Cerebellar cortex (tissue), 1 donor: ENCODE measurements around the gene NDC1.
"Not testable (repeated sequence)": the region's sequence is repeated elsewhere in the genome, so short reads cannot be mapped to it uniquely, and the experiment has no call there.

Experiments used
- DNase-seq: peaks from one replicate; pipeline ENCODE4 v3.0.0-alpha.2; 2015; ENCODE audit warnings: low spot score

NDC1 gene

DNA sequence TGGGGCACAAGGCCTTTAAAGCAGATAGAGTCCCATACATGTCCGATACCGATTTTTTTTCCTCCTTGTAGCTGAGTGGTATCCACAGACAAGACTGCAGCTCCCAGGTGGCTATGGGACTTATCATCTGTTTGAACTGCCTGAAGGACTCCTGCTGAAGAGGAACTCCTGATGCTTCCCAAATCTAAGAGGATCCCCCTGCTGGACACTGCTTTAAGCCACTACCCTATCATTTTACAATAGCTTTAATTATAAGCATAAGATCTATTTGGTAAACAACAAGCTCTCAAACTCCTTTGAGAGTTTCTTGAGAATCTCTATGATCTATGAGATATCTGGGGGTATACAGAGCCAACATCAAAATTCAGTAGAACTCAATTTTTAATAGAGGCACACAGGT is 11.7 kb downstream of the NDC1 start:
- no peak for DNase-seq

DNA sequence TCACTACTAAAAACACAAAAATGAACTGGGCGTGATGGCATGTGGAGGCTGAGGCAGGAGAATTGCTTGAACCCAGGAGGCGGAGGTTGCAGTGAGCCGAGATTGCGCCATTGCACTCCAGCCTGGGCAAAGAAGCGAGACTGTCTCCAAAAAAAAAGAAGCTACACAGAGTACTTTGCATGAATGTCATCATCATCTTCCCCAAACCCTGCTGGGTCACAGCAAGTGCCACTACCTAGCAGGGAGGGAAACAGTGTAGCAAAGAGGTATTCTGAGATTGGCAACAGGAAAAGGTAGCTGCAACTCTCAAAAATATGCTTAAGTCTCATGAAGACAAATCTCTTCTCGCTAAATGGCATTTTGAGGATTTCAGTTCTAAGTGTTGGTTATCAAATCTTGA is 12.8 kb downstream of the NDC1 start:
- no peak for DNase-seq

DNA sequence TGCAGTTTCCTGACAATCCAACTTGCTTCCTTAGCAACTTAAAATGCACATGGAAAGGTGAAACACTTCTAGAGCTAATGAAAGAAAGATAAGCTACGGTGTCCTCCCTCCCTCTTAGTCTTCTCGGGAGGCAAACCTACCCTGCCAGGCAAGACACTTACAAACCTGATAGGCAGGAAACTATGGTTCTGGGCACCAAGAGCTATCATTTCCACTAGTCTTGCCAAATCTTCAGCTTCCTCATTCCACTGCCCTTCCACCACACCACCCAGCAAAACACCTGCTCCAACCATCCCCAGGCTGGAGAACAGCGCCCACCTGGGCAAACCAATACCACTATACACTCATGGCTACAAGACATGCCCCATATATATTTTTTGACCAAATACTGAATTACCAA is 15.2 kb downstream of the NDC1 start:
- DNase-seq: no peak

DNA sequence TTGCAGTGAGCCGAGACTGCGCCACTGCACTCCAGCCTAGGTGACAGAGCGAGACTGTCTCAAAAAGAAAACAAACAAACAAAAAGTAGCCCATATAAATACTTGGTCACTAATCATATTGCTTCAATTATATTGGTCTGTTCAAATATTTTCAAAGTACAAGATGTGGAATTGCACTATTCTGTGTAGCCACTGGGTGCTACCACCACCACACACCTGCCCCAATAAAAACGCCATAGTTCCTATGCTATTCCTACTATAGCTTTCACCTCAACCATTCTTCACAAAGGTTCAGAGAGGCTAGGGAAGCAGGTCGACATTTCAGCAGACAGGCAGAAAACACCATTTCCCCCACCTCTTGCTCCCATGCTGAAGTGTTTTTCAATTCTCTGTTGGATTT is 16.7 kb downstream of the NDC1 start:
- no peak for DNase-seq

DNA sequence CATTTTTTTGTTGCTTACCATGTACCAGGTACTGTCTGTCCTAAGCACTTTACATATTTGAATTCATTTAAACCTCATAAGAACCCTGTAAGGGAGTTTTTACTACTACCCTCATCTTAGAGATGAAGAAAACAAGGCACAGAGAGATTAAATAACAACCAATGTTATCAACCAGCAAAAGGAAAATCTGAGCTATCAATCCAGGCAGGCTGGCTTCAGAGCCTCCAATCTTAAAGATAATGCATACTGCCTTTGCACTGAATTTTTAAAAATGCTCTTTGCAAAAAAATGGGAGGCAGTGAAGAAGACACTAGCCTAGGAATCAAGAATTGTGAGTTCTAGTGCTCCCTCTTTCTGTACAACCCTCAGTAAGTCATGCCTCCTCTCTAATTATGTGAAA is 18.7 kb downstream of the NDC1 start:
- DNase-seq: no peak

DNA sequence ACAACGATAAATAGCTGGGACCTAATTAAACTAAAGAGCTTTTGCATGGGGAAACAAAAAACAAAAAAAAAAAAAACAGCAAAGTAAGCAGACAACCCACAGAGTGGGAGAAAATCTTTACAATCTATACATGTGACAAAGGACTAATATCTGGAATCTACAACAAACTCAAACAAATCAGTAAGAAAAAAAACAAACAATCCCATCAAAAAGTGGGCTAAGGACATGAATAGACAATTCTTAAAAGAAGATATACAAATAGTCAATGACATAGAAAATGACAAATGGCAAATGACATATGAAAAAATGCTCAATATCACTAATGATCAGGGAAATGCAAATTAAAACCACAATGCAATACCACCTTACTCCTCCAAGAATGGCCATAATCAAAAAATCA is 21.5 kb downstream of the NDC1 start:
- not testable (repeated sequence) for DNase-seq

DNA sequence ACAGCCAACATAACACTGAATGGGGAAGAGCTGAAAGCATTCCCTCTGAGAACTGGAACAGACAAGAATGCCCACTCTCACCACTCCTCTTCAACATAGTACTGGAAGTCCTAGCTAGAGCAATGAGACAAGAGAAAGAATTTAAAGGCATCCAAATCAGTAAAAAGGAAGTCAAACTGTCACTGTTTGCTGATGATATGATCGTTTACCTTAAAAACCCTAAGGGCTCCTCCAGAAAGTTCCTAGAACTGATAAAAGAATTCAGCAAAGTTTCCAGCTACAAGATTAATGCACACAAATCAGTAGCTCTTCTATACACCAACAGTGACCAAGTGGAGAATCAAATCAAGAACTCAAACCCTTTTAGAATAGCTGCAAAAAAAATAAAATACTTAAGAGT is 22.6 kb downstream of the NDC1 start:
- not testable (repeated sequence) for DNase-seq

DNA sequence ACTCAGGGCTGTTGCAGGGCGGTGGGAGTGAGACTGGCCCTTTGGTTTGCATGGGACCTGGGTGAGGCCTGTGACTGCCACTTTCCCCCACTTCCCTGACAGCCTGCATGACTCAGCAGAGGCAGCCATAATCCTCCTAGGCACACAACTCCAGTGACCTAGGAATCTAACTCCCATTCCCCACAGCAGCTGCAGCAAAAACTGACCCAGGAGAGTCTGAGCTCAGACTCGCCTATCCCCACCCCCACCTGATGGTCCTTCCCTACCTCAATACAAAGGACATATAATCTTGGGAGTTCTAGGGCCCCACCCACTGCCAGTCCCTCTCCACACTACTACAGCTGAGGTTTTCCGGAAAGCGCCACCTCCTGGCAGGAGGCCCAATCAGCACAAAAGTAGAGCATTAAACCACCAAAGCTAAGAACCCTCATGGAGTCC is 26.7 kb downstream of the NDC1 start:
- DNase-seq: peak; percentile 4

DNA sequence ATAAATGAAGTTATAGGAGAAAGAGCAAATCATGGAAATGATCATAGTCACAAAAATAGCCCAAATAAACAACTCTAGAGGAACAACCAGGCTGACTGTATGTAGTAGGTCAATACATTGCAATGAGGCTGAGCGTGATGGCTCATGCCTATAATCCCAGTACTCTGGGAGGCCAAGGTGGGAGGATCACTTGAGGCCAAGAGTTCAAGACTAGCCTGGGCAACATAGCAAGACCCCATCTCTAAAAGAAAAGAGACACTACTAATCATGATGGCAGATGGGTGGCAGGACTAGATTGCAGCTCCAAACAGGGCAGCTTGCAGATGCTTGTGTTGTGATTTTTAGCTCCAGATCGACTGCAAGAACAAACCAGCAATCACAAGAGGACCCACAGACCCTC is 27.6 kb downstream of the NDC1 start:
- no peak for DNase-seq

DNA sequence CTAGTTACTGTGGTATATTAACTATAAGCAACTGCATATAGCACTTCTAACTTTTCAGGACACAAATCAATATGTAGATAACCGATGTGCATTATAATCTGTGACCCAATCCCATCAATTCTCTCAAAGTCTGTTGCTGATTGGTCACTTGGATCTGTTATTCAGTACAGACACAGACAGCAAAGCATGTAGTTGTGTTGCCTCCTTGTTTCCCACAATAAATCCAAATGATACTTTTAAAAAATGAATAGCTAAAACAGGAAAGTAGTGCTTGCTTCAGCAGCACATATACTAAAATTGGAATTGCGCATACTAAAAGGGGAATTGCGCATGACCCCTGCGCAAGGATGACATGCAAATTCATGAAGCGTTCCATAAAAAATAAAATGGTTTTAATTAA is 28.1 kb downstream of the NDC1 start:
- DNase-seq: no peak

DNA sequence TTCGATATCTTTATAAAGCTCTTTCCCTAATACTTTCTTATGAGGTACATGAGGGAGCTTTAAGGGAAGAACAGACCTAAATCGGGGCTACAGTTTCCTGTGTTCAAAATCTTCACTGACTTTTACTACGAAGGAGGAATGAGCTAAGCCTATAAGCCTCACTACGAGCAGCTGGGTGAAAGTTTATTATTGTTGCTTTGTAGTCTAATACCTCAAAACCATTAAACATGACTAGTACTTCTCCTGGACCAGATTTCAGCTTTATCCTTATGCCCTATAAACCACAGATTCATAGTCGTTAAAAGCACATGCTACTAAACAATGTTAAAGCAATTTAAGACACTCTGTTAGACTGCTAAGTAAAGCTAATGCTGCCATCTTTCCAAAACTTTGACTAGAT is 30.2 kb downstream of the NDC1 start:
- DNase-seq: no peak

DNA sequence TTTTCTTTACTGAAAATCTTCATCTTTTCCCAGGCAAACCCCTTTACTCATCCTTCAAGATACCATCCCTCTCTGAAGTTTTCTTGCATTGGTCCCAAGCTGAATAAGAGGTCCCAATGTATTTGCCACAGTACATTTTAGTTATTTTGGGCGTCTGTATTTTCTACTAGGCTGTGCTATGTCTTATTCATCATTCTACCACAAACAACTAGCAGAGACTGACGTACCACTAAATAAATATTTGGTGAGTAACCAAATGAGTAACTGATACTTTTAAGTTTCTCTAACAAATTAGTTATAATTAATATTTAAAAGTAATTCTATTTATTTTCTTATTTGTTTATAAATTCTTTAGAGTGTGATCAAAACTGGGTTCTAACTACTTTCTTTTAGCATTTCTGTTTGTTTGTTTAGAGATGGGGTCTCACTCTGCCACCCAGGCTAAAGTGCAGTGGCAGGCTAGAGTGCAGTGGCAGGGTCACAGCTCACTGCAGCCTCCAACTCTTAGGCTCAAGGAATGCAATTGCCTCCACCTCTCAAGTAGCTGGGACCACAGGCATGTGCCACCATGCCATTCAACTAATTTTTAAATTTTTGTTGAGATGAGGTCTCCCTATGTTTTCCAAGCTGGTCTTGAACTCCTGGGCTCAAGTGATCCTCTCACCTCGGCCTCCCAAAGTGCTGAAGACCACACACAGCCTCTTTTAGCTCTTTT is 33.1 kb downstream of the NDC1 start:
- no peak for DNase-seq

DNA sequence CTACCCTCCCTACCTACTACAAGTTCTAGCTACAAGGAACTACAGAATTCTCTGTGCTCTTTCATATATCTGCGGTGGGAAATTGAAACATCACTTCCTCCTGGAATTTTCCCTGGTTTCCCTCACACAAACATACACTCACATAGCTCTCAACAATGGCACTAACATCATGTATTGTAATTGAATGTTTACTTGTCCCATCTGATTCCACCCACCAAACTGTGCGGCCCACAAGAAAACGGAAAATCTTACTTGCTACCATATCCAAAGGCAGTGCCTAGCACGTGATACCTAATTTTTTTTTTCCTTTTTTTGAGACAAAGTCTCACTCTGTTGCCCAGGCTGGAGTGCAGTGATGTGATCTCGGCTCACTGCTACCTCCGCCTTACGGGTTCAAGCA is 33.9 kb downstream of the NDC1 start:
- no peak for DNase-seq

DNA sequence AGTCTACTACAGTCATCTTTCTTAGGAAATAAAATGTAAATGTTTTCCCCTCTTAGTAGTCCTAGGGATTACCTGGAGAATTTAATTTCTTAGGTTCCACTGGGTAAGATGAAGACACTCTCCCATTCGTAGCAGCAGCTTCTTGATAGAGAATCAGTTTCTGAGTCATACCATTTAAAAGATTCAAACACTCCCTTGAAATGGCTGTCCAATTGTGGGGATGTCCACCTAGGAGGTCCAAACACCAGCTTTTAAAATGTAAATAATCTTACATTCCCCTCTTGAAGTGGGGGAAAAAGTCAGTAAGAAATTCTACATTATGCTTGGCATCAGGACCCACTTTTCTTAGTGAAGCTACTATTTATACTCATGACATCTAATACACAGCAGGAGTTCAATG is 37.5 kb downstream of the NDC1 start:
- DNase-seq: no peak

DNA sequence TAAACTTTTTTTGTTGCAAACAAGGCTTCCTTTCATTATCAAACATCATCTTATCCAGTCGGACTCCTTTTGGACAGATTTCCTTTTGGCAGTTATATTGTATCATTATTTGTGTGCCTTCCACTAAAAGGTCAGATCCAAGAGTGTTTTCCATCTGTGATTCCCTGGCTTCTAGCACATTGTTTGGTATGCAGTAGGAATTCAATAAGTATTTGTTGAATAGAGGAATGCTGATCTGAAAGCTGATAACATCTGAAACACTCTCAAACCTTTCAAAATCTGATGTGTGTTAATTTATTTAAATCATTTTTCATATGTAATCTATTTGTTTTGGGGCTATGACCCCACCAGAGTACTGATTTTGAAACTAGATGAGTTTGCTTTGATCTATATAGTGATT is 39.0 kb downstream of the NDC1 start:
- no peak for DNase-seq

DNA sequence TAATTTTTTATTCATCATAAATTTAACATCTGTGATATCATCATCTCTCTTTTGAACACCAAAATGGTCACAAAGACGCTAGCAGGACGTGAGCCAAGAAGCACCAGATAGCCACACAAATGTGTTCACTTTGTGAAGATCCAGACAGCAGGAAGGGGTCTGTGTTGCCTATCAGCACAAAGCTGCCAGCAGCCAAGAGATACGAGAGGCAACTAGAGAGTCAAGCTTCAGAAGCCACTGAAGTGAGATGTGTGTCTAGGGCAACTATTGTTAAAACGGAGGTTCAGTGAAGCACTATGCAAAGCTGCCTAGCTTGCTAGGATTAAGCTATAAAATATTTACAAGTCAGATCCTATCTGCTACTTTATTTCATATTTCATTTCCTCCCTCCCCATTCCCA is 45.3 kb downstream of the NDC1 start:
- no peak for DNase-seq

DNA sequence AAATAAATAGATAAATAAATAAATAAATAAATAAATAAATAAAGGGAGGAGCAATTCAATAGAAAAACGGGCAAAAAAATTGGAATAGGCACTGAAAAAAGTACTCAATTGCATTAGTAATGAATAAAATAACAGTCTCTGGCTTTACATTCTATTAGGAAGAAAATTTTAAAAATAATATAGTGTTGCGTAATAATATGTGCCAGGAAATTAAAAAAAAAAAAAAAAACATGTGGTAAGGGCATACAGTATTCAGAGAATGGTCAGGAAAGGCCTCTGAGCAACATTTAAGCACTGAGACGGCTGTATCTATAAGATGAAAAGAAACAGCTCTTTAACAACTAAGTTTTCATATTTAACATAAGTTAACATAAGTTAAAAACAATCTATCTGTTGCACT is 50.4 kb downstream of the NDC1 start:
- DNase-seq: no peak

DNA sequence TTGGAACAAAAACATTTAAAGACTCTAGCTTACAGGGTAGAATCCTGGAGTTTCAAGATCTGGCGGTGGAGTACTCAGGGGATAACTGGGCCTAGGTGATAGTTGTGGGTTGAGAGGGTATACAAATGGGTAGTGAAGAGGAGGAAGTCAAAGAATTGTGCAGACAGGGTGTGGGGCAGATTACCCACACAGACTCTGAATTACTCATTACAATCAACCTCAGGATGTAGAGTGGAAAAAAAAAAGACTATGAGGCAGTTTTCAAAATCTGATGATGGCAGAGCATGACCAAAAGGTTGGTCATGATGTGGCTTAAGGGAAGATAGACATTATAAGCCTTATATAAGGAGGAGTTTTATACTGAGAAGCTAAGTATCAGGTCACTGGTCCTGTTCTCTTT is 55.0 kb downstream of the NDC1 start:
- DNase-seq: no peak

DNA sequence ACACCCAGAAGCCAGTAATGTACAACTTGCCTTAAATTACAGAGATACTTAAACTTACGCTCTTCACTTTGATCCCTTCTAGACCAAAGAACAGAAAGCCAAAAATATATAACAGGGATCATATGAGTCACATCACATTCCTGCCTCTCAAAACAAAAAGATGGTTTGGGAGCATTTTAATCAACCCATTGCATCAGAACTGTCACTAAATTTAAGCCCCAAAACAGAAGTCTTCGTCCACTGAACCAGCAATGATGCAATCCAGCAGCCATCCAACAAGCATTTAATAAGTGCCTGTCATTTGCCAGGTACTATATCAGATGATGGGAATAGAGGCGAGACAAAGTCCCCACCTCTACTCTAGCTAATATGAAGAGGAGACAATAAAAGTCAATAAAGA is 56.4 kb downstream of the NDC1 start:
- no peak for DNase-seq

DNA sequence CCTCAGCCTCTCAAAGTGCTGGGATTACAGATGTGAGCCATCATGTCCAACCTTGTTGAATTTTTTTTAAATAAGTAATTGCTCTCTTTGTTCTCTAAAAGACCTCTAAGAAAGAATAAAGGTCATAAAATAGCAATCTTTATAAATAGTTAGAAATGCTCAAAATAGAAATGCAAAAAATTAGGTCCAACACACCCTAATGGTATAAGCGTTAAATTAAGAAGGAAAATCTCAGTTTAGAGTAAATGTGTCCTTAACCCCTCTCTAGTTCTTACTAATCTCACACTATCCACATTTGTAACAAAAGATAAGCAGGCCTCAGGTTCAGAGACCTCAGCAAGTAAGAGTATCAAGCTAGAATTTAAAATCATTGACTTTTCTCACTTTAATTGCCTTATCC is 60.8 kb downstream of the NDC1 start:
- DNase-seq: no peak

DNA sequence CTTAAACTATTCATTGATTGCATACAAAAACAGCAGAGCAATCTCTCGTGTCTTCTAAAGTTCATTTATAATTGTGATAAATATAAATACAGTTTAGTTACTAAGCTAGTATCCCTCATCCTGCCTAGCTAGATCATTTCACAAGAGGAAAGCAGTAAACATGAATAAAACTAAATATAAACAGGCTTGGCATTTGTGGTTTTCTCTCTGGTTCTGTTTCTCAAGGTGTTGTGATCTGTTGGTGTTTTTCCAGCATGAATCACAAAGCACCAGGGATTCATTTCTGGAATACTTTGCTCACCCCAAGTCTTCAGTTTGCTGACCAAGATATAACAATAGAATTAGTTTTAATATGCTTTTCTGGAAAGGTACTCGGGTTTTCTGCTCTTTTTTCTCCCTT is 66.4 kb downstream of the NDC1 start:
- no peak for DNase-seq

DNA sequence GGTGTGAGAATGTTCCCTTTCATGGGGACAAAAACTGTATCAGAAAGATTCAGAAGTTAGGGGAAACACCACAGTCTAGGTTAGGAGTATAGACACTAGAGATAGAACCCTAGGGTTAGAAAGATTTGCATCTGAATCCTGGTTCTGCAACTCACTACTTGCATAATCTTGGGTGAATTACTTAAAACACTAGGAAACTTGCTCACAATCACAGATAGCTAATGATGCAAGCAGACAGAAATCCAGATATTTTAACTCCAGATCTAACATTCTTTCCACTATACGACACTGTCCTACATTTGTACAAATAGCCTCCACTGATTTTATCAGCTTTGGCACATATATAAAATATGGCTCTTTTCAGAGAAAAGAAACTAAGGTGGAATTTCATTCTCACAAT is 68.3 kb downstream of the NDC1 start:
- no peak for DNase-seq

DNA sequence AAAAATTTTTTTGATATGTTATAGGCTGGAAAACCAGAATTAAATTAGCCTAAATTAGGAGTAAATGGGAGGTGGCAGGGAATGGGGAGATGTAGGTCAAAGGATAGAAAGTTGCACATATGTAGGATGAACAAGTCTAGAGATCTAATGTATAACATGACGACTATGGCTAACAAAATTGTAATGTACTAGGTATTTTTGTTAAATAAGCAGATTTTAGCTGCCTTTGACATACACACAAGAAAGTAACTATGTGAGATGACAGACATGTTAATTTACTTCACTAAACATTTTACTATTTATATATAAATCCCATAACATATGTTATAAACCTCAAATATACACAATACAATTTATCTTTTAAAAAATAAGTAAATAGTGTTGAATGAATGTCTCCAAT is 68.9 kb downstream of the NDC1 start:
- no peak for DNase-seq

DNA sequence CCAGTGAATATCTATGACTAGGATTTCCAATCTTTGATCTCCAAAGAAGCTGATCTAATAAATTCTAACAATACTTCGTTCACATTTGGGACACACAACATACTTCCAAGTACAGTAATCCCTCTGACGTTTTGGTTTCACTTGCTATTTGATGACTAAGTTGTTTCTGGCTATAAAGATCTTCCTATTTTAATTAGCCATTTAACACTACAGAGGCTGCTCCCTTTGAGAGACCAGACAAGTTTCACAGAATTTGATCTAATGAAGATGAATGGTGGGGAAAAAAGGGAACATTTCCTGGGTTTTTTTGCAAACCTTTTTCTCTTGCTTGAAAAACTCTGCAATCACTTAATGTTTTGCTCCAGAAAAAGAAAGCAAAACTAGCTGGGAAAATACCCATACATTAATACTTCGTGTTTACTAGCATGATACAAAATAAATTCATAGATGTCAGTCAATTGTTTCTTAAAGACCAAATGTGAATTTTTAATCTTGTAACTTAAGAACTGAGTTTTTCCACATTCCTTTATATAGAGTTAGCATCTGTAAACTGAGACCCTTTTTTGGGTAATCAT is 71.2 kb downstream of the NDC1 start:
- no peak for DNase-seq
